ENCODE measurements around the gene ARL15.

Gene ARL15

DNA sequence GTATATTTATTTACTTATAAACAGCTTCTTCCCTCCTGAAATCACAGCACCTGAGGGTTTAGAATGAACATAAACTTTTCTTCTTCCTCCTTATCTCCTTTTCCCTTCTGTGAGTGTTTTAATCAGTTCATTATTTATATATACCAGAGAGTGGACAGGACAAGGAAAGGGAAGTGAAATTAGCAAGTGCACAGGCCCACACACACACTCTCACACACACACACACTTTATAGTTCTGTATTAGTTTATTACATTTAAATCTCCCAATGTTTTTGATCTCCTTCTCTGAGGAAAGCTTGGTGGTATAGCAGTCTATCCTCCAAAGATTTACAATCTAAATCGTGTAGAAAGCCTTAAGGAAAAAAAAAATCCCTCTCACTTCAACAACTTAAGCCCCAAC, 396.4 kb downstream of the ARL15 start:
- H3K4me3 ChIP-seq = no peak overlapping the region
- no peak overlapping the region for H3K9ac ChIP-seq (ENCODE audit: insufficient read length)
- TF ChIP-seq EZH2 (IDR thresholded peaks at IDR 0.05) = no peak
- TF ChIP-seq POLR2AphosphoS5 (IDR thresholded peaks at IDR 0.05; ENCODE audit: borderline replicate concordance, low read depth, low read length) = no peak
- no peak for TF ChIP-seq FOXP2 (optimal IDR thresholded peaks at IDR 0.05; ENCODE audit: control extremely low read depth, extremely low read length, insufficient read depth)
- no peak for DNase-seq (ENCODE audit: low read depth, low spot score)
- no peak overlapping the region for H3K27ac ChIP-seq
- no peaks in the 10 kb centered on the region for H3K9me3 ChIP-seq (ENCODE audit: low read depth, low read length)
- no peaks in the 10 kb centered on the region for H3K36me3 ChIP-seq (ENCODE audit: insufficient read depth, low read length)

GRCh38 chr5:53908757-53909156, 401.6 kb downstream of the ARL15 start:
- H3K4me3 ChIP-seq = no peak overlapping the region
- H3K27ac ChIP-seq = no peak overlapping the region
- no peak for TF ChIP-seq FOXP2 (optimal IDR thresholded peaks at IDR 0.05; ENCODE audit: control extremely low read depth, extremely low read length, insufficient read depth)
- no peak for TF ChIP-seq EZH2 (IDR thresholded peaks at IDR 0.05)
- no peak for TF ChIP-seq POLR2AphosphoS5 (IDR thresholded peaks at IDR 0.05; ENCODE audit: borderline replicate concordance, low read depth, low read length)
- H3K36me3 ChIP-seq (ENCODE audit: insufficient read depth, low read length) = no peaks in the 10 kb centered on the region
- H3K9ac ChIP-seq (ENCODE audit: insufficient read length) = no peak overlapping the region
- H3K9me3 ChIP-seq (ENCODE audit: low read depth, low read length) = no peaks in the 10 kb centered on the region
- no peak for DNase-seq (ENCODE audit: low read depth, low spot score)

- DNase-seq (ENCODE audit: low read depth, low spot score) = no peak
- Histone ChIP-seq H3K9me3 (ENCODE audit: low read depth, low read length) (no peaks in the 10 kb centered on the region), H3K36me3 (ENCODE audit: insufficient read depth, low read length) (no peaks in the 10 kb centered on the region), H3K27ac (no peak overlapping the region), H3K9ac (ENCODE audit: insufficient read length) (no peak overlapping the region), H3K4me3 (no peak overlapping the region)
- TF ChIP-seq FOXP2 (optimal IDR thresholded peaks at IDR 0.05; ENCODE audit: control extremely low read depth, extremely low read length, insufficient read depth) (no peak), EZH2 (IDR thresholded peaks at IDR 0.05) (no peak), POLR2AphosphoS5 (IDR thresholded peaks at IDR 0.05; ENCODE audit: borderline replicate concordance, low read depth, low read length) (no peak)
Observed at GRCh38 chr5:53907827-53908226, 402.5 kb downstream of the ARL15 start.

DNA sequence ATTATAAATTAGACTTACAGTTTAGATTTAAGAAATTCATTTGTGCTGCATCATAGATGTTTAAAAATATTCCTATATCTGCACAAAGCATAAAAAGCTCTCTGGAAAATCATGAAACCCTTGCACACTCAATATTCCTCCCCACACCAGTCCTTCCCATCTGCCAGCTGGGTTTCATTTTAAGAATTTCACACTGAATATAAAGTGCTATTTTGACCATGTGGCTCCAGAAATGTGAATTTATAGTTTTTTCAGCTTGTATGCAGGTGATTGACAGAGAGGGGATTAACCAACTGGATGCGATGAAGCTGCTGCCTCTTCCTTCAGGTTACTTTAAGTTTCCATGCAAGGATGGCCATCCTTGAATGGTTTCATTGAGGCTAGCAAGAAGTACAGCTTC, 403.6 kb downstream of the ARL15 start:
- H3K27ac ChIP-seq = no peak overlapping the region
- no peak overlapping the region for H3K4me3 ChIP-seq
- H3K36me3 ChIP-seq (ENCODE audit: insufficient read depth, low read length) = no peaks in the 10 kb centered on the region
- H3K9me3 ChIP-seq (ENCODE audit: low read depth, low read length) = no peaks in the 10 kb centered on the region
- DNase-seq (ENCODE audit: low read depth, low spot score) = no peak
- TF ChIP-seq POLR2AphosphoS5 (IDR thresholded peaks at IDR 0.05; ENCODE audit: borderline replicate concordance, low read depth, low read length) (no peak), FOXP2 (optimal IDR thresholded peaks at IDR 0.05; ENCODE audit: control extremely low read depth, extremely low read length, insufficient read depth) (no peak), EZH2 (IDR thresholded peaks at IDR 0.05) (no peak)
- H3K9ac ChIP-seq (ENCODE audit: insufficient read length) = no peak overlapping the region

- Histone ChIP-seq H3K9me3 (ENCODE audit: low read depth, low read length) (no peaks in the 10 kb centered on the region), H3K36me3 (ENCODE audit: insufficient read depth, low read length) (no peaks in the 10 kb centered on the region), H3K27ac (no peak overlapping the region), H3K4me3 (no peak overlapping the region), H3K9ac (ENCODE audit: insufficient read length) (no peak overlapping the region)
- TF ChIP-seq EZH2 (IDR thresholded peaks at IDR 0.05) (no peak), POLR2AphosphoS5 (IDR thresholded peaks at IDR 0.05; ENCODE audit: borderline replicate concordance, low read depth, low read length) (no peak), FOXP2 (optimal IDR thresholded peaks at IDR 0.05; ENCODE audit: control extremely low read depth, extremely low read length, insufficient read depth) (no peak)
- DNase-seq (ENCODE audit: low read depth, low spot score) = no peak
Observed at GRCh38 chr5:53902296-53902907, 408.0 kb downstream of the ARL15 start.

GRCh38 chr5:53900677-53901076, 409.7 kb downstream of the ARL15 start:
- no peak for DNase-seq (ENCODE audit: low read depth, low spot score)
- H3K27ac ChIP-seq = no peak overlapping the region
- TF ChIP-seq FOXP2 (optimal IDR thresholded peaks at IDR 0.05; ENCODE audit: control extremely low read depth, extremely low read length, insufficient read depth) = no peak
- no peak for TF ChIP-seq POLR2AphosphoS5 (IDR thresholded peaks at IDR 0.05; ENCODE audit: borderline replicate concordance, low read depth, low read length)
- no peak for TF ChIP-seq EZH2 (IDR thresholded peaks at IDR 0.05)

DNA sequence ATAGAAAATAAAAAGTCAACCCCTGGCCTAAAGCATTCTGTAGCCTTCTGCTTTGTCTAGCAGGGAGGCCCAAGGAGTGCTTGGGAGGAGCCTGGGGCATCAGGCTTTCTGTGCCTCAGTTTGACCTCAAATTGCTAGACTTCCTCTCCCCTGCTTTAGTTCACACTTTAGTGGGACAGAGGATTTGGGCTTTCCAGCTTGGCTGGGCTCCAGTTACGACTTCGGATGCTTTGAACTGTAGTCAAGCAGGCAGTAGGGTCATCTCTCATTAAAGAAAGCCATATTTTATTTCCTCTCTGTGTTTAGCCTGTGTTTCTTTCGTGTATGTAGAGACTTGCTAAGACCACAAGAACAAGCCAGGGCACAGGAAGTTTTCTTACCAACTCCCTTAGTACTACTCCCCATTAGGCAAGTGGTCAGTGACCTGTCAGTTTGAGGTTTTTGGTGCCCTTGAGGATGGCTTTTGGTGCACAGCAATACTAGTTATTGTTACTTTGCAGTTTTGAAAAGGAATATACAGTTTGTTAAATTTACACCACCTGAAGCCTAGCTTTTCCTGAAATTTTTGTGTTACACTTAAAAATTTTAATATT, 415.2 kb downstream of the ARL15 start:
- no peak overlapping the region for H3K9ac ChIP-seq (ENCODE audit: insufficient read length)
- no peak overlapping the region for H3K4me3 ChIP-seq
- no peaks in the 10 kb centered on the region for H3K9me3 ChIP-seq (ENCODE audit: low read depth, low read length)
- no peaks in the 10 kb centered on the region for H3K36me3 ChIP-seq (ENCODE audit: insufficient read depth, low read length)
- no peak overlapping the region for H3K27ac ChIP-seq
- no peak for TF ChIP-seq POLR2AphosphoS5 (IDR thresholded peaks at IDR 0.05; ENCODE audit: borderline replicate concordance, low read depth, low read length)
- no peak for TF ChIP-seq FOXP2 (optimal IDR thresholded peaks at IDR 0.05; ENCODE audit: control extremely low read depth, extremely low read length, insufficient read depth)
- no peak for TF ChIP-seq EZH2 (IDR thresholded peaks at IDR 0.05)
- DNase-seq (ENCODE audit: low read depth, low spot score) = no peak

More at GRCh38 chr5:53900677-53901076, 409.7 kb downstream of the ARL15 start:
- Histone ChIP-seq H3K9me3 (ENCODE audit: low read depth, low read length) (no peaks in the 10 kb centered on the region), H3K9ac (ENCODE audit: insufficient read length) (no peak overlapping the region), H3K36me3 (ENCODE audit: insufficient read depth, low read length) (no peaks in the 10 kb centered on the region), H3K4me3 (no peak overlapping the region)

DNA sequence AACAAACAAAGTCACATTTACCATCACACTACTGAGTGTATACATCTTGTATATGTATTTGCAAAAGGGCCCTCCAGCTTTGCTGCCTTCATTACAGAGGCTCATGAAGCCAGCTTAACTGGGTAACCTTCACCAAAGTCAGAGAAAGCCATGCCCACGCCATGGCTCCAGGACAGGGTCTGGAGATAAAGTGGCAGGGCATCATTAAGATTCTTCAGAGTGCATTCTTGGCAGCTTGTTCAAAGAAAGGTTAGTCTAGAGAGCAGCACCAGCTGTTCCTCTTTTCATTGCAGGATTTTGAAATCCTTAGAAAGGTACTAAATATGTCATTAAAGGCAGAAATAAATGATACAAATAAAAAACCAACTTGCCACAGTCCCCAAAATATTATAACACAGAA, 416.7 kb downstream of the ARL15 start:
- TF ChIP-seq EZH2 (IDR thresholded peaks at IDR 0.05) (no peak), FOXP2 (optimal IDR thresholded peaks at IDR 0.05; ENCODE audit: control extremely low read depth, extremely low read length, insufficient read depth) (no peak)
- H3K4me3 ChIP-seq = no peak overlapping the region
- no peak overlapping the region for H3K27ac ChIP-seq
- H3K9ac ChIP-seq (ENCODE audit: insufficient read length) = no peak overlapping the region
- H3K9me3 ChIP-seq (ENCODE audit: low read depth, low read length) = no peaks in the 10 kb centered on the region
- DNase-seq (ENCODE audit: low read depth, low spot score) = no peak
- no peaks in the 10 kb centered on the region for H3K36me3 ChIP-seq (ENCODE audit: insufficient read depth, low read length)

DNA sequence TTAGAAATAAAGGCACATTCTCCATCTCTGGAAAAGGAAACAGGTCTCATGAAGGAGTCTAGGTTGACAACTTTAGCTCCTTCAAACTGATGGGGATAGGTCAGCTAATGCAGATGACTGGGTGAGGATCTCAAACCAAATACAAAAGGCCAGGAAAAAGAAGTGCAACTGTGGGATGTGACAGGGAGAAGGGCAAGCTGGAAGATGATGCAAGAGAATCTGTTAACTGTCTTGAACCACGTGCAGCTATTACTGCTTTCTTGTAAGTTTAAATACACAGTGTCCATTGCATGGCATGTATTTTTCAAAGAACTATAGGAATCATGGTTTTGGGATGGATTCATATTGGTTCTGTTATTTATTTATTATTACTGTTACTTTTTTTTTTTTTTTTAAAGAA, 418.1 kb downstream of the ARL15 start:
- Histone ChIP-seq H3K4me3 (no peak overlapping the region), H3K9ac (ENCODE audit: insufficient read length) (no peak overlapping the region), H3K36me3 (ENCODE audit: insufficient read depth, low read length) (no peaks in the 10 kb centered on the region), H3K27ac (no peak overlapping the region), H3K9me3 (ENCODE audit: low read depth, low read length) (no peaks in the 10 kb centered on the region)
- no peak for DNase-seq (ENCODE audit: low read depth, low spot score)
- TF ChIP-seq EZH2 (IDR thresholded peaks at IDR 0.05) = no peak
